ENCODE results near the gene EMP2.

EMP2 gene

DNA sequence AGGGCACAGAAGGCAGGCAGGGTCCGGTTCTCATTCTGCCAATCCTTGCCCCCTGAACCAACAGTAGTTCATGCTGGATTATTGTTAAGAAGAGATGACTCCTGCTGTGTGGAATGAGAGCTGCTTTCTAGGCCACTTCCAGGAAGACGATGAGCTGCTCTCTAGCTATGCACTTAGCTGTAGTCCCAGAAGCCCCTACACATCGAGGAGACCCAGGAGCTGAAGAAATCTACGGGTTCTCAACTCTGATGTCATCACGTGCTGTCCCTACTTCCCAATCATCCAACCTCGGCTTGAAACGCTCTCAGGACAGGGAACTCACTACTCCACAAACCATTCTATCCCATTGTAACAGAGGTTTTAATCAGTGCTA is 29.0 kb upstream of the EMP2 start:
- DNase-seq: no peak

- DNase-seq: peak; percentile 88
Observed at GRCh38 chr16:10608687-10609401, 28.4 kb upstream of the EMP2 start.

GRCh38 chr16:10607157-10607556 is 26.8 kb upstream of the EMP2 start:
- DNase-seq: no peak

DNA sequence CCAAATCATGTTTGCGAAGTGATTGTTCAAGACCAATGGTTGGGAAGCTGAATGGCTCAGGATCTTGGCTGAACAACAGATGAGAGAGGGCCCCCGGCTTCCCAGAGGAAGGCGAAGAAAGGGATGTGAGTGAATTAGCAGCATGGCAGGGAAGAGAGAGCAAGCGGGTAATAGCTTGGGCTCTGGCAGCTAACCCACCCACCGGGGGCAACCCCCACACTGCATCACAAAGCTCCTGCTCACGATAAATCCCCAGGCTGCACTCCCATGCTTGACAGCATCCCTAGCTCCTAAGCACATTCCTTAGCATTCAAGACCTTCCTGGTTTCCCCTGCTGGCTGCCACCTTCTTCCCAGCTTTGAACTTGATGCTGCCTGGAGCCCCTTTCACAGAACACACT is 26.2 kb upstream of the EMP2 start:
- DNase-seq: no peak

DNA sequence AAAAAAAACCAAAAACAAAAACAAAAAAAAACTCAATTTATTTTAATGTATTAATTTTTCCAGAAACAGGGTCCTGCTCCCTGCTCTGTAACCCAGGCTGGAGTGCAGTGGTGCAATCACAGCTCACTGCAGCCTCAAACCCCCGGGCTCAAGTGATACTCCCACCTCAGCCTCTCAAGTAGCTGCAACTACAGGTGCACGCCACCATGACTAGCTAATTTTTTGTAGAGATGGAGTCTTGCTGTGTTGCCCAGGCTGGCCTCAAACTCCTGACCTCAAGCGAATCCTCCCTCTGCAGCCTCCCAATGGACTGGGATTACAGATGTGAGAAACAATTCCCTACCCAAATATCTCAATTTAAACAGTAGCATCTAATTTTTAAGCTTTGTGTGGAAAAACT is 25.2 kb upstream of the EMP2 start:
- DNase-seq: no peak

GRCh38 chr16:10601444-10602408 is 21.3 kb upstream of the EMP2 start:
- DNase-seq: no peak

DNA sequence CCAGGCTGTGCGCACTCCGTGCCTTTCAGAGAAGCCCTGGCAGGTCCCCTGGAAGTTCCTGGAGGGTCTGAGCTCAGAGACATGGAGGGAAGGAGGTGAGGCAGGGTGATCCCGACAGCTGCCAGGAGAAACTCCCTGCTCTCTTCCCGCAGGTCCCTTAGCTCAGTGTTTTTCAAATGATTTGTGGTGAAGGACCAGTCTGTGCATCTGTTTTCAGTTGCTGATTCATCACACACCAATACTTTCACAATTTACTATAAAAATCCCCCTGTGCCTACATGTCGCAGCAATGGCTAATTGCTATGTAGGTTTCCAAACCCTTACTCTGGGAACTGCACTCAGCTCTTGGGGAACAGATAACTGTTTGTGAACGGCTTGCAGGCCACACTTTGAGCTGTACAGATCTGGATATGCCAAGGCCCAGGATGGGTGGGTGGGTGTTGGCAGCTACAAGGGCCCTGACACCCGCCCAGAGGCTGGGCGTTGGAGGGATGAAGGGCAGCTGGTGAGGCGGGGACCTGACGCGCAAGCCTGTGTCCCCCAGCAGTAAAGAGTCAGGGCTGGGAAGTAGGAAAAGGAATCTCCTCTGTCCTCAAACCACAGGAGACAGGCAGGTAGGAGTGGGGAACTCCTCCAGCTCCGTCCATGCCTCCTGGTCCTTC is 20.5 kb upstream of the EMP2 start:
- no peak for DNase-seq

DNA sequence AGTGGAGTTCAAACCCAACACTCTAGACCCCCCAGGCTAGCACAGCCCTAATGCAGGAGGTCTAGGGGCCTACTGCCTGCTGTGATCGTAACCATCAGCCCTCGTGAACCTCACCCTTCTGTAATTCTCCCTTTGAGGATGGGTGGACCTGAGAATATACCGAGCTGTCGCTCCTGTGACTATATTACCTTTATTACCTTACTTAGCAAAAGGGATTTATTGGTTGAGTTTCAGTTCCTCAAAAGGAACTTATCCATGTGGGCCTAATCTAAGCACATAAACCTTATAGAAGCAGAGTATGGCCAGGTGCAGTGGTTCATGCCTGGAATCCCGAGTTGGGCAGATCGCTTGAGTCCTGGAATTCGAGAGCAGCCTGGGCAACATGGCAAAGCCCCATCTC is 19.2 kb upstream of the EMP2 start:
- DNase-seq: no peak

GRCh38 chr16:10598157-10598556 is 17.8 kb upstream of the EMP2 start:
- DNase-seq: no peak

DNA sequence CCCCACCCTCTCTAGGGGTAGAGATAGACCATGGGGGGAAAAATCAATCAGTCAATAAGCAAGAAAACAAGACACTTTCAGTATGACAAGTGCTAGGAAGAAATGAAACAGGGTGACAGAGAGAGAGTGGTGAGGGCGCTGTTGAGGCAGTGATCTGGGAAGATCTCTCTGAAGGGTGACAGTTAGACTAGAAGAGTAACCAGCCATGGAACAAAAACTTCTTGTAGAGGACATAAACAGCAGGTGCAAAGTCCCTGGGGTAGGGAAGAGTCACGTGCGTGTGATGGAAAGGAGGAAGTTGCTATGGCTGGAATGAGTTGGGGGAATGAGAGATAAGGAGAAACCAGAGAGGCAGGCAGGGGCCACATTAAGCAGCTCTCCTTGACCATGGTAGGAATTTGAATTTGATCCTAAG is 16.8 kb upstream of the EMP2 start:
- no peak for DNase-seq

DNA sequence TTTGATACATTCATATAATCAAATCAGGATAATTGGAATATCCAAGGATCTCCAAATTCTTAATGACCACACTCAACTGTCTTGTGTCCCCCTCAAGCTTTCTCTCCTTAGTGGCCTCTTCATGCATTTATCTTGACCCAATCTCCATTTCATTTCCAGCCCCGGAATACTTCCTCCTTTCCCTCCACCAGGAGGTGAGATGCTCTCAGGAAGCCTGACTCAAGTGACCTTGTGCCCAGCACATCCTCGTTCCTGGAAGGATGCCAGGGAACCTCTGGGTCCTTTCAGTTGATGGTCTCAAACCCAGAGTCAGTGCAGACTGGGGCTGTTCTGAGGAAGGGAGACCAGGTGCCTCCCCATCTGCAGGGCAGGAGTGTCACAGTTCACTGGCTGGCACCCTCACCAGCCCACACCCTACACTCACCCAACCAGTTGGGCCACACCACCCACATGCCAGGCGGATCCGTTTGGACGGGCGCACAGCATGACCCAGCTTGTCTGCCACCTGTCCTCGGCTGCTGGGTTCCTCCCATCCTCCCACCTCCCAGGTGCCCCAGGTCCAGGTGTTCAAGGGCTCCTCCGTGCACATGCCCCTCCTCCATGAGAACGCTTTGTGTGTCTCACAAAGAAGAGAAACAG is 14.0 kb upstream of the EMP2 start:
- DNase-seq: no peak

DNA sequence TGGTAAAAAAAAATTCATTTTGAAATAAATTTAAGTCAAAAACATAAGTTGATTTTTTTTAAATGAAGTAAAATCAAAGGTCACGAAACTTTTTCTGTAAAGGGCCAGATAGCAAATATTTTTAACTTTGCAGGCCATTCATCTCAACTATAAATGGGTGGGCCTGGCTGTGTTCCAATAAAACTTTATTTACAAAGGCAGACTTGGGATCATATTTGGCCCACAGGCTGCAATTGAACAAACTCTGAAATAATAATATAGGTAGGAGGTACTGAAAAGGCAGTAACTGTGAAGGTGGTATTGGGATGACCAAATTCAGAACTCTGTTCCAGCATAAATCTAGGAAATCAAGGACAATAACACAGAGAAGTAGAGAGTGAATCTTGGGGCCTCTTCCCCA is 12.2 kb upstream of the EMP2 start:
- DNase-seq: no peak

GRCh38 chr16:10590342-10590741 is 9.9 kb upstream of the EMP2 start:
- DNase-seq: no peak

DNA sequence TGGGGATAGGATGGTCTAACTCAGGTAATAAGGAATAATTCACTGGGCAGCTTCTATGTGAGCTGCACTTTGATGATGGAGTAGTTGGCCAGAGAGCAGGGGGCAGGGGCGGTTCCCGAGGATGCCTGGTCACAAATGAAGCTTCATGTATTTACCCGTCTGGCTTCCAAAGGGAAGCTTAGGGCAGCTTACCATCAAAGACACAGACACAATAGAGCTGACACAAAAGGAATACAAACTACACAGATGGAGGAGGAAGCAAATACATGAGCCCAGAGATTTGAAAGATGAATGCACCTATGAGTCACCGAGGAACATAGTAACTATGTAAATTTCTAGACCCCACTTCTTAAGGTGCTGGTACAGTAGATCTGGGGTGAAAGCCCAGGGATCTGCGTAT is 8.7 kb upstream of the EMP2 start:
- DNase-seq: no peak

DNA sequence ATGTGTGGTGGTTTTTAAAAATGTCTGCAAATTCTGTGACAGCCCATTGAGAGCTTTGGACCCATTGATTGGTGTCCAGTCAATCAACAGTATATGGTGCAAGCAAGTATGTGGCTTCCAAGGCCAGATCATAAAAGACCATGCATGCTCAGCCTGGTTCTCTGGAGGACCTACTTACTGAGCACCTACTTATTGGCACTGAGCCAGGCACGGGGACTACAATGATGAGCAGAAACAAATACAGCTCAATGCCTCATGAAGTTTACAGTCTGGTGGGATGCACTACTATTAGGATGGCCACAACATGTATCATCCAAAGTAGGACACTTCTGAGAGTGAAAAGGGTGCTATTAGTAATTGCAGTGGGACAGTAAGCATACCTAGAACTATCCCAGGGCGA is 7.2 kb upstream of the EMP2 start:
- no peak for DNase-seq

GRCh38 chr16:10584981-10585438 is 4.6 kb upstream of the EMP2 start:
- DNase-seq: peak; percentile 53

DNA sequence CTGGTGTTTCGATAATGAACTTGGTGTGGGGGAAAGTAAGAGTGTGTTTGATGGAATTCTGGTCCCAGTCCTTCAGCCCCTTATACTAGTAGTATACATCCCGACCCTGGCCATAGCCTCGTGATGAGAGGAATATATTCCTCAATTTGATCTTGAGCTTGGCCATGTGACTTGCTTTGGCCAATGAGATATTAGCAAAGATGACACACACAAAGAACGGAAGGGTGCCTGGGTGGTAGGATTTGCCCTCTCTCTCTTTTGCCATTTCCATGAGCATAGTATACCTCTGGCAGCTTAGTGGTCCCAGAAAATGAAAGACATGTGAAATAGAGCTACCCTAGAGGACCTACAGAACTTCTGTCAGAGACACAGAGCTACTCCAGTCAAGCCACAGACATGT is 2.9 kb upstream of the EMP2 start:
- no peak for DNase-seq

- no peak for DNase-seq
Observed at GRCh38 chr16:10581507-10581906, 1.1 kb upstream of the EMP2 start.

DNA sequence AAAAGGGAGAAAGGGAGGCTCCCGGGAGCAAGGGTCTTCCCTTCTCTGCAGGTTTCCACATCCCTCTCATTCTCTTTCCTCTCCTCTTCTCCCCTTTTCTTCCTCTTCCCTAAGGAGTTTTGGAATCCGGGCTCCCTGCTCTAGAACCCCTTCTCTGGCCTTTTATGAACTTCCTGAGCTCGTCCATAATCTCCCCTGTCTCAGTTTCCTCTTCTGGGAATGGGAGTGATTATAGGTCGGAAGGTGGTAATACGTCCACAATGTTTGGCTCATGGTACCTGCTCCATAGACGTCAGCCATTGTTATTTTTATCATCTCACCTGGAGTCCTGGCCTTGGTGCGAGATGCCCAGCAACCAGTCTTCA is 467 bp upstream of the EMP2 start:
- DNase-seq: no peak

DNA sequence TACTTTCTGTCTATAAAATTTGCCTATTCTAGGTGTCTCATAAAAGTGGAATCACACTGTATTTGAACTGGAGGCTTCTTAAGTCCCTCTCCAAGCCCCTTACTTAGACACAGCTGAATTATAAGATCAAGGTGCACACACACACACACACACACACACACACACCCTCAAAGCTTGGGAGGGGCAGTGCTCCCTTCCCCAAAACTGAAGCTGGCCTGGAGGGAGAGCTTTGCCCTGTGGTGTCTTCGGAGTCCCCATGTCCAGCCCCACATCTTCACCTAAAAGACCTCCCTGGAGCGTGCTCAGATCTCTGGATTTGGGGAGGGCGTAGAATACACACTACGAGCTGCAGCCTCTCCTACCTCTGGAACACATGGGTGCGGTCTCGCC is 828 bp downstream of the EMP2 start:
- no peak for DNase-seq

DNA sequence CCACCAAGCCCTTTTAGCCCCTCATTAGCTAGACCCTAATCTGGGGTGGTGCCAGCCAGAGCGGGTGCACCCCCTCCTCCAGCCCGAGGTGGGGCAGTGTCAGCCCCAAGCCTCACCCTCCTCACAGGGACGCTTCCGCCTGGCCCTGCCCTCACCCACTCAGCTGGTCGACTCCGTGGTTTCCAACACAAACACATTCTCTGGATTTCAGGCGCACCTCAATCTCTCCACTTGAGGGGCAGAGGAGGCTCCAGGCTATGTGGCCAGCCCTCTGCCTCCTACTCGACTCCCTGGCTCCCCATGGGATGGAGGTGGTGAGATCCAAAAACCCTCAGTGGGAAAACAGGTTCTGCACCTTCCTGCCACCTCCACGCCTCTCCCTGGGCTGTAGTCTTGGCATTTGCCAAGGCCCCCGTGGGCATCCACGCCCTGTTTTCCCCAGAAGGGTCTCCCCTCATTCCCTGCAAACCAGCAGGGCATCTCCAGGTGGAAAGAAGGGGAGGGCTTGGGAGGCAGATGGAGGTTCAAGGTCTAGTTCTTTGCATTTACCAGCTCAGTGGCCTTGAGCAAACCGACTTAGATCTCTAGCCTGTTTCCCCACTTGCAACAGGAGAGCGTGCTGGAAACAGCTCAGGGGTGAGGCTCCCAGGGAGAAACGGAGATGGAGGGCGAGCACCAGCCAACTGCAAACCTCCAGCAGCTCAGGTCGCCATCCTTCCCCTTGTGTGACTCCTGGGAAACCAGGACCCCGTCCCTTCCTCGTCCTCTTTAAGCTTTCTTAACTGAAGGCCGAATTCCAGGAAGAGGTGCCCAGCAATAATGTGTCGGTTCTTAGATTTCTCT is 1.7 kb downstream of the EMP2 start:
- no peak for DNase-seq

Data from right hindlimb (tissue), 1 donor.